Mesenchymal stem cell (in vitro differentiated cells and primary cell): ENCODE data around the gene URAD.

Experiments
- DNase-seq: peaks from one replicate; pipeline ENCODE4 v3.0.0-alpha.2; 2013
- H2AFZ ChIP-seq: one replicate; pipeline ENCODE4 v1.6.1; 2013; ENCODE audit warnings: low read depth, mild to moderate bottlenecking, control low read depth, inconsistent platforms, low read length, moderate library complexity
- H2AK5ac ChIP-seq: 2 replicates; pipeline ENCODE4 v1.6.1; 2013; ENCODE audit warnings: low read length, moderate library complexity, mild to moderate bottlenecking, inconsistent platforms; ENCODE audit not compliant: severe bottlenecking
- H2BK120ac ChIP-seq: one replicate; pipeline ENCODE4 v1.6.1; 2013; ENCODE audit warnings: low read depth, mild to moderate bottlenecking, inconsistent platforms, low read length, moderate library complexity
- H2BK12ac ChIP-seq, 2 experiments: one replicate each; pipeline ENCODE4 v1.6.1; 2013; ENCODE audit warnings: inconsistent platforms in 2 of 2, low read length in 2 of 2, mild to moderate bottlenecking in 2 of 2, moderate library complexity in 2 of 2, control low read depth in 1 of 2
- H2BK15ac ChIP-seq: one replicate; pipeline ENCODE4 v1.6.1; 2013; ENCODE audit warnings: mild to moderate bottlenecking, low read depth, inconsistent platforms; ENCODE audit not compliant: poor library complexity, severe bottlenecking
- H2BK5ac ChIP-seq: 2 replicates; pipeline ENCODE4 v1.6.1; 2013; ENCODE audit warnings: low read depth, mild to moderate bottlenecking, low read length, control low read depth, inconsistent platforms; ENCODE audit not compliant: poor library complexity, severe bottlenecking
- H3K14ac ChIP-seq, 2 experiments: one replicate each; pipeline ENCODE4 v1.6.1; 2013; ENCODE audit warnings: inconsistent platforms in 2 of 2, low read length in 2 of 2, control low read depth in 1 of 2, mild to moderate bottlenecking in 1 of 2, moderate library complexity in 1 of 2
- H3K18ac ChIP-seq, 2 experiments: one replicate each; pipeline ENCODE4 v1.6.1; 2013; ENCODE audit warnings: inconsistent platforms in 2 of 2, low read length in 2 of 2, control low read depth in 1 of 2, low read depth in 1 of 2, mild to moderate bottlenecking in 1 of 2
- H3K23ac ChIP-seq, 2 experiments: one replicate each; pipeline ENCODE4 v1.6.1; 2013; ENCODE audit warnings: inconsistent platforms in 2 of 2, low read length in 2 of 2, mild to moderate bottlenecking in 2 of 2, moderate library complexity in 2 of 2, control low read depth in 1 of 2
- H3K27ac ChIP-seq: 2 replicates; pipeline ENCODE4 v1.5.1; 2013; ENCODE audit warnings: mild to moderate bottlenecking, moderate library complexity, low read length, control low read depth, inconsistent platforms; ENCODE audit not compliant: poor library complexity, severe bottlenecking
- H3K27me3 ChIP-seq, 2 experiments: 2 replicates each; pipeline versions ENCODE4 v1.6.1 to v1.7.0; 2013; ENCODE audit warnings: low read length in 2 of 2, mild to moderate bottlenecking in 2 of 2, moderate library complexity in 2 of 2, control low read depth in 1 of 2, inconsistent platforms in 1 of 2; ENCODE audit not compliant: control insufficient read depth in 1 of 2, insufficient read depth in 1 of 2
- H3K36me3 ChIP-seq, 2 experiments: 2 replicates each; pipeline versions ENCODE4 v1.6.1 to v1.7.0; 2013; ENCODE audit warnings: low read length in 2 of 2, control low read depth in 1 of 2, inconsistent platforms in 1 of 2, low read depth in 1 of 2, mild to moderate bottlenecking in 1 of 2; ENCODE audit not compliant: insufficient read depth in 2 of 2, control insufficient read depth in 1 of 2
- H3K4ac ChIP-seq, 2 experiments: one replicate each; pipeline ENCODE4 v1.6.1; 2013; ENCODE audit warnings: inconsistent platforms in 2 of 2, low read length in 2 of 2, mild to moderate bottlenecking in 2 of 2, moderate library complexity in 2 of 2, control low read depth in 1 of 2, low read depth in 1 of 2
- H3K4me1 ChIP-seq: 2 replicates; pipeline ENCODE4 v1.6.1; 2013; ENCODE audit warnings: low read depth, low read length, control low read depth; ENCODE audit not compliant: control insufficient read depth, insufficient read depth
- H3K4me2 ChIP-seq: 2 replicates; pipeline ENCODE4 v1.6.1; 2013; ENCODE audit warnings: low read length, mild to moderate bottlenecking, inconsistent platforms; ENCODE audit not compliant: poor library complexity, severe bottlenecking
- H3K4me3 ChIP-seq, 2 experiments: 2 replicates each; pipeline versions ENCODE4 v1.5.1 to v1.7.0; 2013; ENCODE audit warnings: low read length in 2 of 2, mild to moderate bottlenecking in 2 of 2, control low read depth in 1 of 2, low read depth in 1 of 2; ENCODE audit not compliant: insufficient read depth in 1 of 2
- H3K79me1 ChIP-seq: replicated peaks from 2 replicates; pipeline ENCODE4 v1.6.1; 2013; ENCODE audit warnings: mild to moderate bottlenecking, control low read depth, low read length, inconsistent platforms; ENCODE audit not compliant: poor library complexity, severe bottlenecking
- H3K9ac ChIP-seq: 2 replicates; pipeline ENCODE4 v1.7.0; 2013; ENCODE audit warnings: mild to moderate bottlenecking, low read length, moderate library complexity
- H3K9me3 ChIP-seq: 2 replicates; pipeline ENCODE4 v1.7.0; 2013; ENCODE audit warnings: mild to moderate bottlenecking, low read length; ENCODE audit not compliant: control insufficient read depth
- H4K8ac ChIP-seq: one replicate; pipeline ENCODE4 v1.6.1; 2013; ENCODE audit warnings: inconsistent platforms, mild to moderate bottlenecking, low read length, moderate library complexity
- H4K91ac ChIP-seq: one replicate; pipeline ENCODE4 v1.6.1; 2013; ENCODE audit warnings: mild to moderate bottlenecking, low read length, inconsistent platforms
- WGBS: methylation state at CpG from one replicate; pipeline ENCODE4 v1.1.7; 2013; ENCODE audit warnings: mixed read lengths; 5-methylcytosine and 5-hydroxymethylcytosine counted together

URAD gene

GRCh38 chr13:27960362-27961226 lies 27.9 kb downstream of the URAD start:
- Histone ChIP-seq H3K79me1 (no peaks in the 10 kb centered on the region), H4K91ac (no peak overlapping the region), H3K4me3 (peak overlapping the region in 1 of 2 experiments; percentile 59), H3K27ac (no peak overlapping the region), H3K36me3 (no peaks in the 10 kb centered on the region), H2BK15ac (no peak overlapping the region), H2AFZ (no peak overlapping the region), H3K4ac (no peak overlapping the region), H3K27me3 (peaks cover 78 to 99% of the 10 kb centered on the region in 2 experiments), H2BK12ac (no peak overlapping the region), H2BK5ac (no peak overlapping the region), H3K9me3 (no peaks in the 10 kb centered on the region), H3K23ac (peak overlapping the region; percentile 24 to 53), H3K14ac (no peak overlapping the region), H2AK5ac (no peak overlapping the region), H3K18ac (peak overlapping the region in 1 of 2 experiments; percentile 34), H3K4me2 (peak overlapping the region; percentile 13), H3K9ac (peak overlapping the region; percentile 41), H2BK120ac (no peak overlapping the region), H4K8ac (no peak overlapping the region), H3K4me1 (peaks cover 10% of the 10 kb centered on the region)
- peak; percentile 85 for DNase-seq
- WGBS, result 5% methylated on average over 69 of the region's 73 CpGs

GRCh38 chr13:27959976-27960361 lies 28.5 kb downstream of the URAD start:
- H2BK15ac ChIP-seq, result no peak overlapping the region
- H3K23ac ChIP-seq, result no peak overlapping the region
- no peak overlapping the region for H4K8ac ChIP-seq
- DNase-seq, result no peak
- H3K9ac ChIP-seq, result no peak overlapping the region
- no peak overlapping the region for H4K91ac ChIP-seq
- H3K18ac ChIP-seq, result no peak overlapping the region
- H3K27me3 ChIP-seq, result peaks cover 76 to 99% of the 10 kb centered on the region in 2 experiments
- no peak overlapping the region for H2AK5ac ChIP-seq
- H2BK120ac ChIP-seq, result no peak overlapping the region
- peak overlapping the region in 1 of 2 experiments; percentile 59 for H3K4me3 ChIP-seq
- no peak overlapping the region for H3K14ac ChIP-seq
- H2BK12ac ChIP-seq, result no peak overlapping the region
- 40% methylated on average over 10 of the region's 14 CpGs for WGBS
- no peak overlapping the region for H3K4me2 ChIP-seq
- H3K27ac ChIP-seq, result no peak overlapping the region
- no peaks in the 10 kb centered on the region for H3K36me3 ChIP-seq
- no peak overlapping the region for H2BK5ac ChIP-seq
- H2AFZ ChIP-seq, result no peak overlapping the region
- no peaks in the 10 kb centered on the region for H3K9me3 ChIP-seq
- H3K79me1 ChIP-seq, result no peaks in the 10 kb centered on the region
- no peak overlapping the region for H3K4ac ChIP-seq
- peaks cover 10% of the 10 kb centered on the region for H3K4me1 ChIP-seq

- WGBS, result 35% methylated on average over 2 of the region's 5 CpGs
- H2BK120ac ChIP-seq, result no peak overlapping the region
- no peak overlapping the region for H3K23ac ChIP-seq
- no peak overlapping the region for H3K14ac ChIP-seq
- no peak overlapping the region for H3K9ac ChIP-seq
- H3K79me1 ChIP-seq, result no peaks in the 10 kb centered on the region
- no peak overlapping the region for H2BK5ac ChIP-seq
- no peak overlapping the region for H2AK5ac ChIP-seq
- H3K27ac ChIP-seq, result no peak overlapping the region
- no peak overlapping the region for H3K4me2 ChIP-seq
- no peaks in the 10 kb centered on the region for H3K9me3 ChIP-seq
- no peak overlapping the region for H2BK12ac ChIP-seq
- DNase-seq, result no peak
- H2AFZ ChIP-seq, result no peak overlapping the region
- peaks cover 63 to 98% of the 10 kb centered on the region in 2 experiments for H3K27me3 ChIP-seq
- H4K91ac ChIP-seq, result no peak overlapping the region
- no peak overlapping the region for H4K8ac ChIP-seq
- H3K36me3 ChIP-seq, result no peaks in the 10 kb centered on the region
- H3K4ac ChIP-seq, result no peak overlapping the region
- no peak overlapping the region for H3K4me3 ChIP-seq
- no peak overlapping the region for H2BK15ac ChIP-seq
- no peak overlapping the region for H3K18ac ChIP-seq
- peaks cover 23% of the 10 kb centered on the region for H3K4me1 ChIP-seq
These were observed 31.8 kb downstream of the URAD start for GRCh38 chr13:27956576-27957300.

- Histone ChIP-seq H3K36me3 (no peaks in the 10 kb centered on the region), H4K91ac (no peak overlapping the region), H2AK5ac (no peak overlapping the region), H3K79me1 (no peaks in the 10 kb centered on the region), H3K27me3 (peaks cover 47 to 83% of the 10 kb centered on the region in 2 experiments), H3K18ac (no peak overlapping the region), H3K9me3 (no peaks in the 10 kb centered on the region), H4K8ac (no peak overlapping the region), H2BK5ac (no peak overlapping the region), H3K4me1 (peaks cover 13% of the 10 kb centered on the region), H3K4ac (no peak overlapping the region), H2BK12ac (no peak overlapping the region), H2BK15ac (no peak overlapping the region), H3K9ac (no peak overlapping the region), H3K14ac (no peak overlapping the region), H3K23ac (no peak overlapping the region), H3K4me2 (no peak overlapping the region), H2BK120ac (no peak overlapping the region), H2AFZ (no peak overlapping the region), H3K4me3 (no peak overlapping the region), H3K27ac (no peak overlapping the region)
- 71% methylated on average over 4 of the region's 11 CpGs for WGBS
- no peak for DNase-seq
These were observed 33.4 kb downstream of the URAD start for GRCh38 chr13:27955014-27955591.
